Regular cardiac myocyte (primary cell): Measurements from ENCODE around the gene CAMK4. TPM values are rescaled to one million over a fixed set of nuclear protein-coding genes. Genes with fewer than 3 reads are reported as not detected.

Source experiments
- total RNA-seq: library from RNA; depleted of rRNA; stranded (reverse); fragments of >200 nt; gene quantifications from 2 replicates; pipeline ENCODE4 v1.2.3, GENCODE V29; 2014

Gene CAMK4
- total RNA-seq: 5.1 and 5.8 TPM in 2 replicates

GRCh38 chr5:111223787-111224560 is at the start of gene CAMK4:
Gene CAMK4, plus strand, starts transcription at chr5:111224384. Its CDS starts 100 bp downstream, at chr5:111224484.

GRCh38 chr5:111512375-111513130 is 288.4 kb downstream of the CAMK4 start, which contains the start of gene STARD4:
Gene STARD4, minus strand, starts transcription at chr5:111512535. Its CDS starts 5,102 bp downstream, at chr5:111507433.

Other genes starting within 250 kb of the CAMK4 start
- gene TSLP, start 152.7 kb upstream of the CAMK4 start, total RNA-seq: 13.5 and 13.6 TPM in 2 replicates
- gene WDR36, start 132.0 kb upstream of the CAMK4 start, total RNA-seq: 98.0 and 102 TPM in 2 replicates